Endothelial cell of umbilical vein (primary cell): ENCODE measurements around the gene DPYD. TPM values are rescaled to one million over a fixed set of nuclear protein-coding genes. Genes with fewer than 3 reads are reported as not detected.

Experiments used
- BruUV-seq: library from RNA; stranded (reverse); fragments of 400-500 nt; replicated peaks from 2 replicates; lab custom pipeline; 2021; lab: Mats Ljungman, UMichigan
- CTCF ChIA-PET: fragments of 300-600, 350-600 bp; sonication (Branson Sonifier 250); formaldehyde crosslinking; loops from one replicate; lab custom pipeline; 2021; ENCODE audit warnings: antibody characterized with exemption, inconsistent platforms; lab: Charles Lee
- POLR2A ChIA-PET: fragments of 300-600, 350-600 bp; sonication (Branson Sonifier 250); formaldehyde crosslinking; loops from one replicate; lab custom pipeline; 2021; ENCODE audit warnings: antibody characterized with exemption, inconsistent platforms; lab: Charles Lee
- DNase-seq: peaks from one replicate; pipeline ENCODE4 v3.0.0-alpha.2; 2011; ENCODE audit warnings: low read depth, low spot score
- FAIRE-seq: peaks from 2 replicates; lab custom pipeline; 2011; peaks lifted over from hg19 to GRCh38; lab: Jason Lieb, UNC
- H2AFZ ChIP-seq: 2 replicates; pipeline ENCODE4 v1.6.0; 2012; ENCODE audit warnings: low read depth, low read length, control low read depth, inconsistent platforms
- H3K27ac ChIP-seq: 2 replicates; pipeline ENCODE4 v1.5.1; 2011; ENCODE audit warnings: low read depth, mild to moderate bottlenecking, control low read depth, low read length, moderate library complexity; ENCODE audit not compliant: insufficient read depth
- H3K27me3 ChIP-seq, 2 experiments: 2 replicates each; pipeline versions ENCODE4 v1.6.0 to v1.6.1; 2011; ENCODE audit warnings: low read length in 2 of 2, mixed read lengths in 1 of 2; ENCODE audit not compliant: control insufficient read depth in 2 of 2, insufficient read depth in 2 of 2
- H3K36me3 ChIP-seq, 2 experiments: 2 replicates in 1 of 2; 3 replicates in 1 of 2; pipeline ENCODE4 v1.5.1; 2011; ENCODE audit warnings: low read length in 2 of 2, mild to moderate bottlenecking in 1 of 2, moderate library complexity in 1 of 2; ENCODE audit not compliant: control insufficient read depth in 2 of 2, insufficient read depth in 2 of 2; ENCODE audit errors: extremely low read depth in 1 of 2
- H3K4me1 ChIP-seq: 3 replicates; pipeline ENCODE4 v1.5.1; 2011; ENCODE audit warnings: mild to moderate bottlenecking, low read length; ENCODE audit not compliant: control insufficient read depth, insufficient read depth; ENCODE audit errors: extremely low read depth
- H3K4me2 ChIP-seq: 2 replicates; pipeline ENCODE4 v1.6.1; 2011; ENCODE audit warnings: low read length, control low read depth, mixed read lengths; ENCODE audit not compliant: insufficient read depth
- H3K4me3 ChIP-seq, 3 experiments: fragments of 200-600 bp in 1 of 3; sonication (generic), shearing (Covaris generic) in 1 of 3; replicated peaks in 1 of 3; 2 replicates each; pipeline ENCODE4 v1.5.1; 2011 to 2016; ENCODE audit warnings: control low read depth in 3 of 3, low read length in 3 of 3, mild to moderate bottlenecking in 2 of 3, inconsistent platforms in 1 of 3, low read depth in 1 of 3, moderate library complexity in 1 of 3; ENCODE audit not compliant: insufficient read depth in 1 of 3
- H3K79me2 ChIP-seq: 2 replicates; pipeline ENCODE4 v1.6.0; 2012; ENCODE audit warnings: low read length, inconsistent platforms; ENCODE audit not compliant: control insufficient read depth, insufficient read depth
- H3K9ac ChIP-seq: replicated peaks from 2 replicates; pipeline ENCODE3; 2011; ENCODE audit warnings: low read length, control low read depth; ENCODE audit not compliant: insufficient read depth; ENCODE audit errors: extremely low read depth
- H3K9me1 ChIP-seq: replicated peaks from 3 replicates; pipeline ENCODE4 v1.6.0; 2011; ENCODE audit warnings: mild to moderate bottlenecking, low read length; ENCODE audit not compliant: control insufficient read depth, insufficient read depth; ENCODE audit errors: extremely low read depth
- H3K9me3 ChIP-seq: replicated peaks from 2 replicates; pipeline ENCODE4 v1.5.1; 2012; ENCODE audit warnings: low read length, inconsistent platforms; ENCODE audit not compliant: control insufficient read depth, insufficient read depth
- H4K20me1 ChIP-seq: replicated peaks from 2 replicates; pipeline ENCODE3; 2011; ENCODE audit warnings: mild to moderate bottlenecking, low read length; ENCODE audit not compliant: control insufficient read depth, insufficient read depth; ENCODE audit errors: extremely low read depth
- CTCF ChIP-seq, 2 donors: IDR thresholded peaks; 1 replicate in 1 of 2; 2 replicates in 1 of 2; pipeline ENCODE4 v1.5.1; 2011; ENCODE audit warnings: low read length in 2 of 2, mild to moderate bottlenecking in 2 of 2, moderate library complexity in 2 of 2, control low read depth in 1 of 2, inconsistent platforms in 1 of 2, low read depth in 1 of 2; ENCODE audit not compliant: insufficient read depth in 1 of 2; ENCODE audit errors: extremely low read depth in 1 of 2
- EZH2 ChIP-seq: IDR thresholded peaks from 2 replicates; pipeline ENCODE4 v1.6.1; 2012; ENCODE audit warnings: borderline replicate concordance, low read depth, mild to moderate bottlenecking, moderate library complexity, low read length, inconsistent platforms; ENCODE audit not compliant: severe bottlenecking
- FOS ChIP-seq: IDR thresholded peaks from 2 replicates; pipeline ENCODE4 v1.6.1; 2011; ENCODE audit warnings: mild to moderate bottlenecking, low read length, moderate library complexity, borderline replicate concordance; ENCODE audit not compliant: insufficient read depth
- GATA2 ChIP-seq: IDR thresholded peaks from 2 replicates; pipeline ENCODE4 v1.7.0; 2011; ENCODE audit warnings: low read depth, mild to moderate bottlenecking, moderate library complexity, mixed read lengths, low read length; ENCODE audit not compliant: insufficient read length, insufficient read depth
- JUN ChIP-seq: IDR thresholded peaks from 2 replicates; pipeline ENCODE4 v1.6.1; 2011; ENCODE audit warnings: borderline replicate concordance, low read depth; ENCODE audit not compliant: insufficient read length, insufficient read depth
- MAX ChIP-seq: IDR thresholded peaks from 2 replicates; pipeline ENCODE4 v1.6.1; 2011; ENCODE audit not compliant: insufficient read depth, insufficient read length
- MYC ChIP-seq: IDR thresholded peaks from one replicate; pipeline ENCODE4 v1.6.1; 2011; ENCODE audit warnings: mild to moderate bottlenecking, low read depth, low read length
- POLR2A ChIP-seq: IDR thresholded peaks from 2 replicates; pipeline ENCODE4 v1.6.1; 2012; ENCODE audit warnings: low read depth, mild to moderate bottlenecking, control low read depth, low read length
- POLR2AphosphoS5 ChIP-seq: IDR thresholded peaks from 2 replicates; pipeline ENCODE4 v1.6.1; 2012; ENCODE audit warnings: low read depth, mild to moderate bottlenecking, control low read depth, low read length, moderate library complexity; ENCODE audit not compliant: insufficient read depth
- dilution Hi-C: fragments of 300-500 bp; cut with MboI; formaldehyde crosslinking; loops from one replicate; pipeline ENCODE4 v1.15.0; 2019; ENCODE audit warnings: low sequenced_read_pairs; ENCODE audit not compliant: extremely low pct_ligation_motif_present
- intact Hi-C: fragments of 100-400 bp; cut with micrococcal nuclease; formaldehyde crosslinking; loops from one replicate; pipeline ENCODE4 v1.10.0; 2022
- polyA plus RNA-seq, 4 experiments: library from polyadenylated mRNA; depleted of rRNA in 3 of 4; stranded (reverse) in 3 of 4; unstranded in 1 of 4; fragments of >200 nt; gene quantifications; 2 replicates each; pipeline versions ENCODE4 v1.2.1 to v1.2.3, GENCODE V29; 2011 to 2012; ENCODE audit warnings: missing spikeins in 1 of 4
- total RNA-seq: library from RNA; stranded (reverse); gene quantifications from 2 replicates; pipeline ENCODE4 v1.2.3, GENCODE V29; 2021

Gene DPYD
- total and polyA plus RNA-seq, 2 donors (not counting 3 experiments of a cell fraction or from before 2014, with no cell fraction given), result 4.6 to 15.1 TPM

GRCh38 chr1:97572561-97572960 lies 348.3 kb downstream of the DPYD start:
- H3K9me1 ChIP-seq, result no peaks in the 10 kb centered on the region
- H3K4me1 ChIP-seq, result no peaks in the 10 kb centered on the region
- H3K4me2 ChIP-seq, result no peak overlapping the region
- DNase-seq (no peak), FAIRE-seq (no peak)
- no peak overlapping the region for H3K4me3 ChIP-seq
- POLR2A ChIA-PET, result no interaction called here
- dilution Hi-C loops (no loop called here), intact Hi-C loops (no loop called here)
- no peaks in the 10 kb centered on the region for H4K20me1 ChIP-seq
- H3K9me3 ChIP-seq, result no peaks in the 10 kb centered on the region
- BruUV-seq, result no TSS peak
- no peaks in the 10 kb centered on the region for H3K36me3 ChIP-seq
- TF ChIP-seq MYC (no peak), MAX (no peak), FOS (no peak), JUN (no peak), EZH2 (no peak)
- no peak overlapping the region for H3K9ac ChIP-seq
- no peak overlapping the region for H3K27ac ChIP-seq
- H3K79me2 ChIP-seq, result no peaks in the 10 kb centered on the region
- CTCF ChIA-PET, result interaction anchor here (0.6 to 1.3 kb wide), 2 partner anchors 9 to 345 kb away, joined by 3 to 5 read pairs; no protein-coding TSS in a partner anchor
- H2AFZ ChIP-seq, result no peak overlapping the region
- no peaks in the 10 kb centered on the region for H3K27me3 ChIP-seq

- H3K4me3 ChIP-seq, result no peak overlapping the region
- no peak for DNase-seq
- dilution Hi-C loops, result no loop called here
- H3K9me3 ChIP-seq, result no peaks in the 10 kb centered on the region
- no peaks in the 10 kb centered on the region for H3K79me2 ChIP-seq
- H4K20me1 ChIP-seq, result no peaks in the 10 kb centered on the region
- no peak overlapping the region for H3K4me2 ChIP-seq
- no peaks in the 10 kb centered on the region for H3K27me3 ChIP-seq
- FAIRE-seq, result no peak
- no peaks in the 10 kb centered on the region for H3K9me1 ChIP-seq
- CTCF ChIA-PET, result interaction anchor here (0.5 to 1.3 kb wide), 2 partner anchors 10 to 252 kb away, joined by 3 to 5 read pairs; no protein-coding TSS in a partner anchor
- no peaks in the 10 kb centered on the region for H3K4me1 ChIP-seq
- H3K36me3 ChIP-seq, result no peaks in the 10 kb centered on the region
- no peak overlapping the region for H3K9ac ChIP-seq
- no peak overlapping the region for H3K27ac ChIP-seq
- TF ChIP-seq MYC, result no peak
- TF ChIP-seq POLR2AphosphoS5, result no peak
- no peak for TF ChIP-seq FOS
- no peak for TF ChIP-seq GATA2
- TF ChIP-seq MAX, result no peak
- TF ChIP-seq POLR2A, result no peak
- no peak for TF ChIP-seq CTCF (IDR thresholded peaks at IDR 0.05; ENCODE audit: extremely low read depth in 1 of 2, insufficient read depth in 1 of 2, low read depth in 1 of 2, low read length in 2 of 2)
- TF ChIP-seq EZH2, result no peak
- TF ChIP-seq JUN, result no peak
- POLR2A ChIA-PET, result no interaction called here
- intact Hi-C loops, result no loop called here
- H2AFZ ChIP-seq, result no peak overlapping the region
- no TSS peak for BruUV-seq
These were observed 349.1 kb downstream of the DPYD start for GRCh38 chr1:97571760-97572159.
